Panc1 (cell line): ENCODE results near the gene MDM2. TPM values are rescaled to one million over a fixed set of nuclear protein-coding genes. Genes with fewer than 3 reads are reported as not detected.

Experiments used
- ATAC-seq: fragments of 200-7000 bp; cut with Tn5 transposase; 2 replicates; pipeline ENCODE4 v1.9.1; 2020; ENCODE audit warnings: mild to moderate bottlenecking, moderate library complexity
- BruUV-seq: library from RNA; stranded (reverse); fragments of 400-500 nt; replicated peaks from 2 replicates; lab custom pipeline; 2021; lab: Mats Ljungman, UMichigan
- CTCF ChIA-PET: fragments of 300-600 bp; sonication (Branson Sonifier 250); formaldehyde crosslinking; loops from one replicate; lab custom pipeline; 2022; ENCODE audit warnings: antibody characterized with exemption; lab: Charles Lee
- POLR2A ChIA-PET: fragments of 300-600 bp; sonication (Branson Sonifier 250); formaldehyde crosslinking; loops from one replicate; lab custom pipeline; 2022; ENCODE audit warnings: antibody characterized with exemption; lab: Charles Lee
- DNase-seq: peaks from one replicate; pipeline ENCODE4 v3.0.0-alpha.2; 2010; ENCODE audit warnings: low read depth, low spot score
- H3K27ac ChIP-seq: 2 replicates; pipeline ENCODE4 v1.5.1; 2011; ENCODE audit warnings: mild to moderate bottlenecking, low read length, inconsistent platforms
- H3K27me3 ChIP-seq: fragments of 200-500 bp; sonication (Bioruptor generic); 2 replicates; pipeline ENCODE4 v1.6.0; 2014; ENCODE audit warnings: low read length, inconsistent platforms; ENCODE audit not compliant: control insufficient read depth, insufficient read depth
- H3K36me3 ChIP-seq: fragments of 200-500 bp; sonication (Bioruptor generic); 2 replicates; pipeline ENCODE4 v1.5.1; 2014; ENCODE audit warnings: inconsistent platforms, mild to moderate bottlenecking, low read length, moderate library complexity; ENCODE audit not compliant: control insufficient read depth, insufficient read depth
- H3K4me1 ChIP-seq: 2 replicates; pipeline ENCODE4 v1.5.1; 2011; ENCODE audit warnings: inconsistent platforms, mild to moderate bottlenecking, low read length, moderate library complexity; ENCODE audit not compliant: control insufficient read depth, insufficient read depth
- H3K4me3 ChIP-seq, 2 experiments: 2 replicates each; pipeline ENCODE4 v1.5.1; 2011 to 2012; ENCODE audit warnings: low read depth in 2 of 2, low read length in 2 of 2, mild to moderate bottlenecking in 2 of 2, inconsistent platforms in 1 of 2, moderate library complexity in 1 of 2
- H3K9me3 ChIP-seq: fragments of 200-500 bp; sonication (Bioruptor generic); 2 replicates; pipeline ENCODE4 v1.5.1; 2014; ENCODE audit warnings: low read depth, mild to moderate bottlenecking, inconsistent platforms, low read length, moderate library complexity; ENCODE audit not compliant: control insufficient read depth, insufficient read depth
- POLR2AphosphoS5 ChIP-seq: IDR thresholded peaks from 2 replicates; pipeline ENCODE4 v1.6.1; 2012; ENCODE audit warnings: mild to moderate bottlenecking, low read depth, low read length, moderate library complexity
- SIN3A ChIP-seq: IDR thresholded peaks from 2 replicates; pipeline ENCODE4 v1.6.1; 2012; ENCODE audit warnings: low read depth, mild to moderate bottlenecking, low read length, moderate library complexity, borderline replicate concordance; ENCODE audit not compliant: insufficient read depth
- TCF7L2 ChIP-seq: IDR thresholded peaks from 2 replicates; pipeline ENCODE4 v1.6.1; 2011; ENCODE audit warnings: mild to moderate bottlenecking, low read depth, low read length, inconsistent platforms
- in situ Hi-C: cut with HindIII; loops from 2 replicates; pipeline ENCODE4 v1.10.0; 2016; ENCODE audit warnings: low sequenced_read_pairs, low pct_unique_long_range_greater_than_20kb
- intact Hi-C: fragments of 100-400 bp; cut with micrococcal nuclease; formaldehyde crosslinking; loops from one replicate; pipeline ENCODE4 v1.10.0; 2022; ENCODE audit not compliant: unreplicated experiment
- total RNA-seq: library from RNA; stranded (reverse); gene quantifications from one replicate; pipeline ENCODE4 v1.2.1, GENCODE V29; 2021; ENCODE audit not compliant: unreplicated experiment
- TF ChIP-seq, protein P1 (sequence below): fragments of 450-650 bp; IDR thresholded peaks from 2 replicates; pipeline ENCODE4 v1.5.1; 2017; ENCODE audit warnings: mild to moderate bottlenecking
- TF ChIP-seq, protein P2 (sequence below), 2 experiments: IDR thresholded peaks; 2 replicates each; pipeline ENCODE4 v1.6.1; 2011 to 2012; ENCODE audit warnings: low read depth in 2 of 2, control low read depth in 1 of 2, low read length in 1 of 2, mild to moderate bottlenecking in 1 of 2, moderate library complexity in 1 of 2; ENCODE audit not compliant: insufficient read depth in 1 of 2

MDM2 gene
- total RNA-seq, 1 experiment from 2014 or later: 101 TPM

DNA sequence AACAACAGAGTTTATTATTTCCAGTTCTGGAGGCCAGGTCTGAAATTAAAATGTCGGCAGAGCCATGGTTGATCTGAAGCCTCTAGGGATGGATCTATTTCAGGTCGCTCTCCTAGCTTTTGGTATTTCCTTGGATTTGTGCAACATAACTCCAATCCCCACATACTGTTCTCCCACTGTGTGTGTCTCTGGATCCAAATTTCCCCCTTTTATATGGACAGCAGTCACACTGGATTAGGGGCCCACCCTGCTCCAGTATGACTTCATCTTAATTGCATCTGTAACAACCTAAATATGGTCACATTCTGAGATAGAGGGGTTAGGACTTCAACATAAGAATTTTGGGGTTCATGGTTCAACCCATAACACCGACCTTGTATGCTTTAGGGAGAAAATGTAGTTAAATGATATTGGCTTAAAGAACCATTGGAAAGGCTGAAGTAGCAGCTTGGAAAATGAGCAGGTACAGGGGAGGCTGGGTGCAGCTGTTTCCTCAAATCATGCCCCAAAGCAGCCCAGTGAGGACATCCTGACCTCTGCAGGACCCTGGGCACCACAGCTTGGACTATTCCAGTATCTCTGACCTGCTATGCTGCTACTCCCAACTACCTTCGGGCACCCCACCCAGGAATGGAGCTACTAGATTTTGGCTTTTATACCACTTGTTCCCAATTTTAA, 13.9 kb upstream of the MDM2 start:
- CTCF ChIA-PET: no interaction called here
- H3K27ac ChIP-seq: no peak overlapping the region

GRCh38 chr12:68794653-68795251, 13.2 kb upstream of the MDM2 start:
- H3K9me3 ChIP-seq: no peaks in the 10 kb centered on the region
- H3K27me3 ChIP-seq: no peaks in the 10 kb centered on the region
- intact Hi-C loops: no loop called here
- ATAC-seq: peak; percentile 72; the same call in 1 of the 2 replicates
- H3K36me3 ChIP-seq: no peaks in the 10 kb centered on the region
- no TSS peak for BruUV-seq
- no peak overlapping the region for H3K27ac ChIP-seq
- DNase-seq: no peak
- in situ Hi-C loops: no loop called here
- CTCF ChIA-PET: no interaction called here
- H3K4me1 ChIP-seq: no peaks in the 10 kb centered on the region
- H3K4me3 ChIP-seq: no peak overlapping the region
- TF ChIP-seq, protein P1, sequence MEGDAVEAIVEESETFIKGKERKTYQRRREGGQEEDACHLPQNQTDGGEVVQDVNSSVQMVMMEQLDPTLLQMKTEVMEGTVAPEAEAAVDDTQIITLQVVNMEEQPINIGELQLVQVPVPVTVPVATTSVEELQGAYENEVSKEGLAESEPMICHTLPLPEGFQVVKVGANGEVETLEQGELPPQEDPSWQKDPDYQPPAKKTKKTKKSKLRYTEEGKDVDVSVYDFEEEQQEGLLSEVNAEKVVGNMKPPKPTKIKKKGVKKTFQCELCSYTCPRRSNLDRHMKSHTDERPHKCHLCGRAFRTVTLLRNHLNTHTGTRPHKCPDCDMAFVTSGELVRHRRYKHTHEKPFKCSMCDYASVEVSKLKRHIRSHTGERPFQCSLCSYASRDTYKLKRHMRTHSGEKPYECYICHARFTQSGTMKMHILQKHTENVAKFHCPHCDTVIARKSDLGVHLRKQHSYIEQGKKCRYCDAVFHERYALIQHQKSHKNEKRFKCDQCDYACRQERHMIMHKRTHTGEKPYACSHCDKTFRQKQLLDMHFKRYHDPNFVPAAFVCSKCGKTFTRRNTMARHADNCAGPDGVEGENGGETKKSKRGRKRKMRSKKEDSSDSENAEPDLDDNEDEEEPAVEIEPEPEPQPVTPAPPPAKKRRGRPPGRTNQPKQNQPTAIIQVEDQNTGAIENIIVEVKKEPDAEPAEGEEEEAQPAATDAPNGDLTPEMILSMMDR: no peak
- TF ChIP-seq POLR2AphosphoS5: no peak
- TF ChIP-seq, protein P2, sequence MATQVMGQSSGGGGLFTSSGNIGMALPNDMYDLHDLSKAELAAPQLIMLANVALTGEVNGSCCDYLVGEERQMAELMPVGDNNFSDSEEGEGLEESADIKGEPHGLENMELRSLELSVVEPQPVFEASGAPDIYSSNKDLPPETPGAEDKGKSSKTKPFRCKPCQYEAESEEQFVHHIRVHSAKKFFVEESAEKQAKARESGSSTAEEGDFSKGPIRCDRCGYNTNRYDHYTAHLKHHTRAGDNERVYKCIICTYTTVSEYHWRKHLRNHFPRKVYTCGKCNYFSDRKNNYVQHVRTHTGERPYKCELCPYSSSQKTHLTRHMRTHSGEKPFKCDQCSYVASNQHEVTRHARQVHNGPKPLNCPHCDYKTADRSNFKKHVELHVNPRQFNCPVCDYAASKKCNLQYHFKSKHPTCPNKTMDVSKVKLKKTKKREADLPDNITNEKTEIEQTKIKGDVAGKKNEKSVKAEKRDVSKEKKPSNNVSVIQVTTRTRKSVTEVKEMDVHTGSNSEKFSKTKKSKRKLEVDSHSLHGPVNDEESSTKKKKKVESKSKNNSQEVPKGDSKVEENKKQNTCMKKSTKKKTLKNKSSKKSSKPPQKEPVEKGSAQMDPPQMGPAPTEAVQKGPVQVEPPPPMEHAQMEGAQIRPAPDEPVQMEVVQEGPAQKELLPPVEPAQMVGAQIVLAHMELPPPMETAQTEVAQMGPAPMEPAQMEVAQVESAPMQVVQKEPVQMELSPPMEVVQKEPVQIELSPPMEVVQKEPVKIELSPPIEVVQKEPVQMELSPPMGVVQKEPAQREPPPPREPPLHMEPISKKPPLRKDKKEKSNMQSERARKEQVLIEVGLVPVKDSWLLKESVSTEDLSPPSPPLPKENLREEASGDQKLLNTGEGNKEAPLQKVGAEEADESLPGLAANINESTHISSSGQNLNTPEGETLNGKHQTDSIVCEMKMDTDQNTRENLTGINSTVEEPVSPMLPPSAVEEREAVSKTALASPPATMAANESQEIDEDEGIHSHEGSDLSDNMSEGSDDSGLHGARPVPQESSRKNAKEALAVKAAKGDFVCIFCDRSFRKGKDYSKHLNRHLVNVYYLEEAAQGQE (IDR thresholded peaks at IDR 0.05; ENCODE audit: insufficient read depth in 1 of 2, low read depth in 2 of 2, low read length in 1 of 2): no peak
- TF ChIP-seq SIN3A: no peak
- no peak for TF ChIP-seq TCF7L2
- POLR2A ChIA-PET: interaction anchor here (0.6 kb wide), 1 partner anchor 16 kb away, joined by 3 read pairs; no protein-coding TSS in a partner anchor

More for the DNA sequence above, 13.9 kb upstream of the MDM2 start:
- Histone ChIP-seq H3K9me3 (no peaks in the 10 kb centered on the region), H3K4me3 (no peak overlapping the region), H3K27me3 (no peaks in the 10 kb centered on the region), H3K4me1 (no peaks in the 10 kb centered on the region), H3K36me3 (no peaks in the 10 kb centered on the region)
- intact Hi-C loops: no loop called here
- POLR2A ChIA-PET: no interaction called here
- in situ Hi-C loops: no loop called here
- BruUV-seq: no TSS peak
- no peak for DNase-seq
- ATAC-seq: no peak
- TF ChIP-seq, protein P1: no peak
